Liver (tissue), 3 donors: ENCODE data around the gene GFOD2.

Experiments used
- CTCF ChIP-seq: fragments of 150-350 bp; IDR thresholded peaks from 2 replicates; pipeline ENCODE4 v1.5.1; 2017; ENCODE audit warnings: improper control_type of control experiment, low read depth, low read length; ENCODE audit not compliant: missing input control
- GABPA ChIP-seq, 2 donors: IDR thresholded peaks in 1 of 2; conservative IDR thresholded peaks in 1 of 2; 2 replicates each; pipeline ENCODE4 v1.6.1; 2016; ENCODE audit warnings: antibody characterized with exemption in 2 of 2, mild to moderate bottlenecking in 1 of 2, moderate library complexity in 1 of 2
- donor health status: healthy.
- donor health status: healthy.

GRCh38 chr16:67663151-67663876, 55.8 kb downstream of the GFOD2 start:
- TF ChIP-seq CTCF (peak; percentile 16), GABPA (IDR thresholded peaks at IDR 0.05 in 1 of 2, conservative IDR thresholded peaks at IDR 0.05 in 1 of 2) (no peak)
